HCT116 (cell line): Measurements from ENCODE around the gene PRSS27.

Experiments
- EZH2 ChIP-seq: fragments of 200-600 bp; sonication (generic); IDR thresholded peaks from 2 replicates; pipeline ENCODE4 v1.6.1; 2017; ENCODE audit warnings: antibody characterized with exemption, mixed run types
- EZH2phosphoT487 ChIP-seq: fragments of 200-600 bp; IDR thresholded peaks from 2 replicates; pipeline ENCODE4 v1.6.1; 2018; ENCODE audit warnings: antibody characterized with exemption, borderline replicate concordance
- POLR2A ChIP-seq: IDR thresholded peaks from 2 replicates; pipeline ENCODE4 v1.7.0; 2011; ENCODE audit warnings: borderline replicate concordance; ENCODE audit not compliant: insufficient read depth, insufficient read length; ENCODE audit errors: extremely low read depth
- POLR2AphosphoS5 ChIP-seq: IDR thresholded peaks from 2 replicates; pipeline ENCODE4 v1.6.1; 2011; ENCODE audit warnings: mild to moderate bottlenecking, low read depth, low read length, moderate library complexity
- SP1 ChIP-seq: IDR thresholded peaks from 2 replicates; pipeline ENCODE4 v1.6.1; 2012; ENCODE audit warnings: low read depth
- TCF7L2 ChIP-seq: IDR thresholded peaks from 2 replicates; pipeline ENCODE4 v1.7.0; 2011; ENCODE audit warnings: borderline replicate concordance, inconsistent platforms; ENCODE audit not compliant: insufficient read depth, insufficient read length; ENCODE audit errors: extremely low read depth
- YY1 ChIP-seq: IDR thresholded peaks from 2 replicates; pipeline ENCODE4 v1.6.1; 2011; ENCODE audit warnings: low read length, low read depth, moderate library complexity, mild to moderate bottlenecking; ENCODE audit not compliant: insufficient replicate concordance; ENCODE audit errors: extremely low read depth
- TF ChIP-seq, protein P1 (sequence below): IDR thresholded peaks from 2 replicates; pipeline ENCODE4 v1.6.1; 2012
- TF ChIP-seq, protein P2 (sequence below): IDR thresholded peaks from 2 replicates; pipeline ENCODE4 v1.6.1; 2012; ENCODE audit warnings: low read depth
- TF ChIP-seq, protein P3 (sequence below), 3 experiments: fragments of 200-600 bp in 1 of 3; sonication (generic) in 1 of 3; IDR thresholded peaks in 2 of 3; conservative IDR thresholded peaks in 1 of 3; 2 replicates each; pipeline ENCODE4 v1.5.1; 2012 to 2017; ENCODE audit warnings: low read depth in 2 of 3, low read length in 2 of 3, antibody characterized with exemption in 1 of 3, borderline replicate concordance in 1 of 3, control low read depth in 1 of 3, mild to moderate bottlenecking in 1 of 3, mixed read lengths in 1 of 3, mixed run types in 1 of 3, moderate library complexity in 1 of 3; ENCODE audit not compliant: insufficient read depth in 1 of 3

DNA sequence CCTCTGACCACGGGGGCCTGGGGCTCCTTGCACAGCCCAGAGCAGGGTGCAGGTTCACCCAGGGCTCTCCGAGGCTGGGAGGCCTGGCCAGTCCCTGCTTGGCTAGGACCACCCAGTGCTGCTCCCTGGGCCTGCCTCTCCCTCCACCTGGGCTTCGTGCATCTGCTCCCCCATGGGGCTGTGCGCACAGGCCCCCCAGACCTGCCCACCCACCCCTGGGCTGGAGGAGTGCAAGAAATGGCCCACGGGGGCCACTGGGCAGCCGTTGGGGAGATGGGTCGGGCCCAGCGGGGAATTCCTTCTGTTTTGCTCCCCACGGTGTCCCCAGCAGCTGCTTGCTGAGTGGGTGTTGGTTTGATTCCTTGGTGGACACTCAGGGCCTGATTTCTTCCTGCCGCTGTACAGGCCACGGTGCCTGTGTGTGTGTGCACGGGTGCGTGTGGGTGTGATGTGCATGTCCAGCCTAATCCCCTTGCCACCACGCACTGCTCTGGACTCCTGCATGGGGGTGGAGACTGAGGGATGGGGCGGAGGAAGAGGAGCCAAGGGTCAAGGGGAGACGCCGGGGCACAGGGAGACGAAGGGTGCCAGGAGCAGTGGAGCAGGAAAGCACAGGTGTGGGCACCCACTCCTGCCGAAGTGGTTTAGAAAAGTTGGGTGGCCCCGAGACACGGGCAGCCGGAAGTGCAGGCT lies 8.5 kb downstream of the PRSS27 start:
- TF ChIP-seq, protein P1, sequence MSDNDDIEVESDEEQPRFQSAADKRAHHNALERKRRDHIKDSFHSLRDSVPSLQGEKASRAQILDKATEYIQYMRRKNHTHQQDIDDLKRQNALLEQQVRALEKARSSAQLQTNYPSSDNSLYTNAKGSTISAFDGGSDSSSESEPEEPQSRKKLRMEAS, result no peak
- TF ChIP-seq EZH2, result no peak
- TF ChIP-seq, protein P2, sequence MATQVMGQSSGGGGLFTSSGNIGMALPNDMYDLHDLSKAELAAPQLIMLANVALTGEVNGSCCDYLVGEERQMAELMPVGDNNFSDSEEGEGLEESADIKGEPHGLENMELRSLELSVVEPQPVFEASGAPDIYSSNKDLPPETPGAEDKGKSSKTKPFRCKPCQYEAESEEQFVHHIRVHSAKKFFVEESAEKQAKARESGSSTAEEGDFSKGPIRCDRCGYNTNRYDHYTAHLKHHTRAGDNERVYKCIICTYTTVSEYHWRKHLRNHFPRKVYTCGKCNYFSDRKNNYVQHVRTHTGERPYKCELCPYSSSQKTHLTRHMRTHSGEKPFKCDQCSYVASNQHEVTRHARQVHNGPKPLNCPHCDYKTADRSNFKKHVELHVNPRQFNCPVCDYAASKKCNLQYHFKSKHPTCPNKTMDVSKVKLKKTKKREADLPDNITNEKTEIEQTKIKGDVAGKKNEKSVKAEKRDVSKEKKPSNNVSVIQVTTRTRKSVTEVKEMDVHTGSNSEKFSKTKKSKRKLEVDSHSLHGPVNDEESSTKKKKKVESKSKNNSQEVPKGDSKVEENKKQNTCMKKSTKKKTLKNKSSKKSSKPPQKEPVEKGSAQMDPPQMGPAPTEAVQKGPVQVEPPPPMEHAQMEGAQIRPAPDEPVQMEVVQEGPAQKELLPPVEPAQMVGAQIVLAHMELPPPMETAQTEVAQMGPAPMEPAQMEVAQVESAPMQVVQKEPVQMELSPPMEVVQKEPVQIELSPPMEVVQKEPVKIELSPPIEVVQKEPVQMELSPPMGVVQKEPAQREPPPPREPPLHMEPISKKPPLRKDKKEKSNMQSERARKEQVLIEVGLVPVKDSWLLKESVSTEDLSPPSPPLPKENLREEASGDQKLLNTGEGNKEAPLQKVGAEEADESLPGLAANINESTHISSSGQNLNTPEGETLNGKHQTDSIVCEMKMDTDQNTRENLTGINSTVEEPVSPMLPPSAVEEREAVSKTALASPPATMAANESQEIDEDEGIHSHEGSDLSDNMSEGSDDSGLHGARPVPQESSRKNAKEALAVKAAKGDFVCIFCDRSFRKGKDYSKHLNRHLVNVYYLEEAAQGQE, result no peak
- no peak for TF ChIP-seq SP1
- TF ChIP-seq, protein P3, sequence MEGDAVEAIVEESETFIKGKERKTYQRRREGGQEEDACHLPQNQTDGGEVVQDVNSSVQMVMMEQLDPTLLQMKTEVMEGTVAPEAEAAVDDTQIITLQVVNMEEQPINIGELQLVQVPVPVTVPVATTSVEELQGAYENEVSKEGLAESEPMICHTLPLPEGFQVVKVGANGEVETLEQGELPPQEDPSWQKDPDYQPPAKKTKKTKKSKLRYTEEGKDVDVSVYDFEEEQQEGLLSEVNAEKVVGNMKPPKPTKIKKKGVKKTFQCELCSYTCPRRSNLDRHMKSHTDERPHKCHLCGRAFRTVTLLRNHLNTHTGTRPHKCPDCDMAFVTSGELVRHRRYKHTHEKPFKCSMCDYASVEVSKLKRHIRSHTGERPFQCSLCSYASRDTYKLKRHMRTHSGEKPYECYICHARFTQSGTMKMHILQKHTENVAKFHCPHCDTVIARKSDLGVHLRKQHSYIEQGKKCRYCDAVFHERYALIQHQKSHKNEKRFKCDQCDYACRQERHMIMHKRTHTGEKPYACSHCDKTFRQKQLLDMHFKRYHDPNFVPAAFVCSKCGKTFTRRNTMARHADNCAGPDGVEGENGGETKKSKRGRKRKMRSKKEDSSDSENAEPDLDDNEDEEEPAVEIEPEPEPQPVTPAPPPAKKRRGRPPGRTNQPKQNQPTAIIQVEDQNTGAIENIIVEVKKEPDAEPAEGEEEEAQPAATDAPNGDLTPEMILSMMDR (IDR thresholded peaks at IDR 0.05 in 2 of 3, conservative IDR thresholded peaks at IDR 0.05 in 1 of 3; ENCODE audit: borderline replicate concordance in 1 of 3, insufficient read depth in 1 of 3, low read depth in 2 of 3, low read length in 2 of 3), result no peak
- TF ChIP-seq POLR2AphosphoS5, result no peak
- no peak for TF ChIP-seq YY1
- no peak for TF ChIP-seq POLR2A
- TF ChIP-seq EZH2phosphoT487, result no peak
- no peak for TF ChIP-seq TCF7L2
